ENCODE measurements around the gene LKAAEAR1.

DNA sequence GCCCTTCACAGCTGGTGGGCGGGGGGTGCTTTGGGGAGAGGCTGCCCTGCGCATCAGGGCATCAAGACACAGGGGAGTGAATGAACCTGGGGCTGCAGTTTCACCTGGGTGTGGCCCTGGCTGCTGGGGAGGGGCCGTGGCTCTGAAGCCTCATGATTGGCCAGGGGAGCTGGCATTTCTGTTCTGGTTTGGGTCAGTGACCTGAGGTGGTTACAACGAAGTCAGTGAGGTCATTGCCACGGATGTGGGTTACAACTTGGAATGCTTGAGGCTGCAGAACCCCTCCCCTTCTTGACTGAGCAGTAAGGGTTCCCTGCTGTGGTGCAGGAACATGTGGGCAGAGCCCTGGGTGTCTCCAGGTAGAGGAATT is 18.2 kb downstream of the LKAAEAR1 start:
- TF ChIP-seq, protein P1, sequence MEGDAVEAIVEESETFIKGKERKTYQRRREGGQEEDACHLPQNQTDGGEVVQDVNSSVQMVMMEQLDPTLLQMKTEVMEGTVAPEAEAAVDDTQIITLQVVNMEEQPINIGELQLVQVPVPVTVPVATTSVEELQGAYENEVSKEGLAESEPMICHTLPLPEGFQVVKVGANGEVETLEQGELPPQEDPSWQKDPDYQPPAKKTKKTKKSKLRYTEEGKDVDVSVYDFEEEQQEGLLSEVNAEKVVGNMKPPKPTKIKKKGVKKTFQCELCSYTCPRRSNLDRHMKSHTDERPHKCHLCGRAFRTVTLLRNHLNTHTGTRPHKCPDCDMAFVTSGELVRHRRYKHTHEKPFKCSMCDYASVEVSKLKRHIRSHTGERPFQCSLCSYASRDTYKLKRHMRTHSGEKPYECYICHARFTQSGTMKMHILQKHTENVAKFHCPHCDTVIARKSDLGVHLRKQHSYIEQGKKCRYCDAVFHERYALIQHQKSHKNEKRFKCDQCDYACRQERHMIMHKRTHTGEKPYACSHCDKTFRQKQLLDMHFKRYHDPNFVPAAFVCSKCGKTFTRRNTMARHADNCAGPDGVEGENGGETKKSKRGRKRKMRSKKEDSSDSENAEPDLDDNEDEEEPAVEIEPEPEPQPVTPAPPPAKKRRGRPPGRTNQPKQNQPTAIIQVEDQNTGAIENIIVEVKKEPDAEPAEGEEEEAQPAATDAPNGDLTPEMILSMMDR (conservative IDR thresholded peaks at IDR 0.05 in 1 of 2, IDR thresholded peaks at IDR 0.05 in 1 of 2; ENCODE audit: extremely low read depth in 1 of 2, insufficient read depth in 1 of 2, low read depth in 1 of 2, low read length in 2 of 2): no peak
- TF ChIP-seq EZH2 (IDR thresholded peaks at IDR 0.05; ENCODE audit: borderline replicate concordance, low read length): no peak

Measured in mammary epithelial cell (primary cell).